Ishikawa (cell line): ENCODE measurements around the gene NDUFB10.

Source experiments
- CEBPB ChIP-seq: IDR thresholded peaks from 2 replicates; pipeline ENCODE4 v1.6.1; 2012
- CREB1 ChIP-seq: IDR thresholded peaks from 2 replicates; pipeline ENCODE4 v1.6.1; 2012; ENCODE audit warnings: low read depth
- EGR1 ChIP-seq: IDR thresholded peaks from 2 replicates; pipeline ENCODE4 v1.6.1; 2012
- EP300 ChIP-seq: IDR thresholded peaks from 2 replicates; pipeline ENCODE4 v1.6.1; 2012; ENCODE audit warnings: borderline replicate concordance
- MAX ChIP-seq: IDR thresholded peaks from 2 replicates; pipeline ENCODE4 v1.6.1; 2012
- NFIC ChIP-seq: IDR thresholded peaks from 2 replicates; pipeline ENCODE4 v1.6.1; 2012
- RAD21 ChIP-seq: IDR thresholded peaks from 2 replicates; pipeline ENCODE4 v1.6.1; 2012; ENCODE audit warnings: low read depth
- REST ChIP-seq: IDR thresholded peaks from 2 replicates; pipeline ENCODE4 v1.6.1; 2012; ENCODE audit warnings: low read depth, mild to moderate bottlenecking
- TAF1 ChIP-seq: IDR thresholded peaks from 2 replicates; pipeline ENCODE4 v1.6.1; 2012; ENCODE audit warnings: low read depth, mild to moderate bottlenecking
- TCF12 ChIP-seq: IDR thresholded peaks from 2 replicates; pipeline ENCODE4 v1.6.1; 2012; ENCODE audit warnings: low read depth
- TEAD4 ChIP-seq: IDR thresholded peaks from 2 replicates; pipeline ENCODE4 v1.6.1; 2012
- USF1 ChIP-seq: IDR thresholded peaks from 2 replicates; pipeline ENCODE4 v1.6.1; 2012
- YY1 ChIP-seq: IDR thresholded peaks from 2 replicates; pipeline ENCODE4 v1.6.1; 2012; ENCODE audit warnings: low read depth
- ZBTB7A ChIP-seq: IDR thresholded peaks from 2 replicates; pipeline ENCODE4 v1.6.1; 2012; ENCODE audit warnings: low read depth

GRCh38 chr16:1992704-1993317, 33.5 kb downstream of the NDUFB10 start:
- TF ChIP-seq TCF12 = no peak
- TF ChIP-seq EP300 = no peak
- TF ChIP-seq MAX = no peak
- TF ChIP-seq NFIC = no peak
- no peak for TF ChIP-seq REST
- TF ChIP-seq CEBPB = no peak
- no peak for TF ChIP-seq USF1
- no peak for TF ChIP-seq YY1
- TF ChIP-seq TAF1 = no peak
- TF ChIP-seq ZBTB7A = no peak
- TF ChIP-seq RAD21 = no peak
- TF ChIP-seq EGR1 = no peak
- TF ChIP-seq TEAD4 = no peak
- TF ChIP-seq CREB1 = no peak
